ENCODE measurements around the gene DDX49. TPM values are rescaled to one million over a fixed set of nuclear protein-coding genes. Genes with fewer than 3 reads are reported as not detected.

The DDX49 gene
- total RNA-seq, 1 experiment from 2014 or later, result 51.9 TPM

GRCh38 chr19:18929311-18929710, 9.8 kb downstream of the DDX49 start:
- no peaks in the 10 kb centered on the region for H3K9me3 ChIP-seq (ENCODE audit: control insufficient read depth in 1 of 2, insufficient read depth in 1 of 2, low read depth in 1 of 2, low read length in 2 of 2)
- H4K20me1 ChIP-seq (ENCODE audit: insufficient read depth), result no peaks in the 10 kb centered on the region
- no peak overlapping the region for H3K9ac ChIP-seq (ENCODE audit: low read length)
- intact Hi-C loops (cut with micrococcal nuclease), result no loop called here
- H3K4me3 ChIP-seq (replicated peaks in 1 of 2; ENCODE audit: low read depth in 1 of 2, low read length in 2 of 2), result no peak overlapping the region
- H3K79me2 ChIP-seq (ENCODE audit: insufficient read depth, low read length), result no peaks in the 10 kb centered on the region
- peaks cover 6 to 15% of the 10 kb centered on the region in 2 experiments; a peak in 3 of 4 replicates for H3K4me1 ChIP-seq (ENCODE audit: control insufficient read depth in 1 of 2, insufficient read depth in 2 of 2, low read length in 2 of 2)
- DNase-seq (ENCODE audit: low read depth, low spot score) (no peak), ATAC-seq (no peak)
- H3K4me2 ChIP-seq (ENCODE audit: low read length), result no peak overlapping the region
- POLR2A ChIA-PET, result interaction anchor here (1.2 kb wide), 1 partner anchor 10 kb away, joined by 4 read pairs; the partner anchor contains the start of genes COPE and DDX49
- no peak overlapping the region for H2AFZ ChIP-seq (ENCODE audit: low read depth, low read length, poor library complexity, severe bottlenecking)
- CTCF ChIA-PET, result no interaction called here
- H3K36me3 ChIP-seq (ENCODE audit: control insufficient read depth in 1 of 2, insufficient read depth in 2 of 2, low read length in 2 of 2), result peaks cover 16 to 33% of the 10 kb centered on the region in 2 experiments; a peak in 3 of 4 replicates
- no peak overlapping the region for H3K27ac ChIP-seq (ENCODE audit: low read depth, low read length)
- TF ChIP-seq ELF1 (IDR thresholded peaks at IDR 0.05; ENCODE audit: borderline replicate concordance, low read depth) (no peak), MAX (IDR thresholded peaks at IDR 0.05) (no peak), POLR2A (IDR thresholded peaks at IDR 0.05; ENCODE audit: borderline replicate concordance, extremely low read depth, insufficient read depth, insufficient read length) (no peak), CEBPB (IDR thresholded peaks at IDR 0.05; ENCODE audit: low read depth) (no peak), RAD21 (IDR thresholded peaks at IDR 0.05; ENCODE audit: low read depth) (no peak), ZNF274 (IDR thresholded peaks at IDR 0.05; ENCODE audit: low read depth, low read length) (no peak), SRF (IDR thresholded peaks at IDR 0.05; ENCODE audit: low read depth) (no peak)
- H3K9me2 ChIP-seq (ENCODE audit: insufficient read depth), result no peaks in the 10 kb centered on the region
- no peaks in the 10 kb centered on the region for H3K27me3 ChIP-seq (ENCODE audit: insufficient read depth, low read length)
- no TSS peak for BruUV-seq (replicated peaks)
- RAD21 ChIA-PET (ENCODE audit: low non-redundant PET in 1 of 2, low total read pairs in 2 of 2, uncharacterized antibody in 2 of 2, unreplicated experiment in 2 of 2), result no interaction called here

GRCh38 chr19:18931316-18932162, 12.0 kb downstream of the DDX49 start:
- ChIA-PET POLR2A (no interaction called here), RAD21 (ENCODE audit: low non-redundant PET in 1 of 2, low total read pairs in 2 of 2, uncharacterized antibody in 2 of 2, unreplicated experiment in 2 of 2) (no interaction called here), CTCF (no interaction called here)
- peak overlapping the region; percentile 17; the same call in 1 of the 2 replicates for H3K4me2 ChIP-seq (ENCODE audit: low read length)
- TF ChIP-seq RAD21 (IDR thresholded peaks at IDR 0.05; ENCODE audit: low read depth), result no peak
- H3K27ac ChIP-seq (ENCODE audit: low read depth, low read length), result peak overlapping the region; percentile 26; the same call in 1 of the 2 replicates
- BruUV-seq (replicated peaks), result no TSS peak
- no peak overlapping the region for H2AFZ ChIP-seq (ENCODE audit: low read depth, low read length, poor library complexity, severe bottlenecking)
- H3K9me2 ChIP-seq (ENCODE audit: insufficient read depth), result no peaks in the 10 kb centered on the region
- H3K36me3 ChIP-seq (ENCODE audit: control insufficient read depth in 1 of 2, insufficient read depth in 2 of 2, low read length in 2 of 2), result peaks cover 14 to 25% of the 10 kb centered on the region in 2 experiments; a peak in 3 of 4 replicates
- peaks cover 6 to 15% of the 10 kb centered on the region in 2 experiments; a peak in 3 of 4 replicates for H3K4me1 ChIP-seq (ENCODE audit: control insufficient read depth in 1 of 2, insufficient read depth in 2 of 2, low read length in 2 of 2)
- DNase-seq (ENCODE audit: low read depth, low spot score) (no peak), ATAC-seq (no peak)
- no peaks in the 10 kb centered on the region for H3K79me2 ChIP-seq (ENCODE audit: insufficient read depth, low read length)
- no peaks in the 10 kb centered on the region for H3K27me3 ChIP-seq (ENCODE audit: insufficient read depth, low read length)
- H3K9ac ChIP-seq (ENCODE audit: low read length), result no peak overlapping the region
- H3K9me3 ChIP-seq (ENCODE audit: control insufficient read depth in 1 of 2, insufficient read depth in 1 of 2, low read depth in 1 of 2, low read length in 2 of 2), result no peaks in the 10 kb centered on the region
- no peaks in the 10 kb centered on the region for H4K20me1 ChIP-seq (ENCODE audit: insufficient read depth)
- H3K4me3 ChIP-seq (replicated peaks in 1 of 2; ENCODE audit: low read depth in 1 of 2, low read length in 2 of 2), result no peak overlapping the region
- intact Hi-C loops (cut with micrococcal nuclease), result no loop called here

Data from HCT116 (cell line).